Measurements from ENCODE around the gene IFITM10.

The IFITM10 gene

GRCh38 chr11:1727096-1727690 lies 23.2 kb downstream of the IFITM10 start:
- Histone ChIP-seq H3K36me3 (ENCODE audit: insufficient read depth, insufficient read length, low read length) (no peaks in the 10 kb centered on the region), H3K9me3 (ENCODE audit: insufficient read depth, low read length) (0 out of 2 replicates have a peak, but pooled peaks cover 4% of the 10 kb centered on the region), H3K4me1 (ENCODE audit: insufficient read depth, insufficient read length) (no peaks in the 10 kb centered on the region), H3K27me3 (ENCODE audit: insufficient read depth, insufficient read length) (peaks cover 6% of the 10 kb centered on the region), H3K4me3 (ENCODE audit: insufficient read length, low read depth) (no peak overlapping the region), H3K9ac (ENCODE audit: insufficient read length, low read depth) (no peak overlapping the region)
- TF ChIP-seq SUZ12 (IDR thresholded peaks at IDR 0.05; ENCODE audit: extremely low read depth, insufficient read depth, insufficient read length) (no peak), ZNF274 (IDR thresholded peaks at IDR 0.05; ENCODE audit: low read depth, low read length) (no peak), YY1 (IDR thresholded peaks at IDR 0.05; ENCODE audit: insufficient read depth, insufficient read length) (no peak)
- no peak for DNase-seq (ENCODE audit: low read depth, low spot score)

- Histone ChIP-seq H3K4me1 (ENCODE audit: insufficient read depth, insufficient read length) (no peaks in the 10 kb centered on the region), H3K27me3 (ENCODE audit: insufficient read depth, insufficient read length) (no peaks in the 10 kb centered on the region), H3K4me3 (ENCODE audit: insufficient read length, low read depth) (no peak overlapping the region), H3K9ac (ENCODE audit: insufficient read length, low read depth) (no peak overlapping the region), H3K36me3 (ENCODE audit: insufficient read depth, insufficient read length, low read length) (no peaks in the 10 kb centered on the region), H3K9me3 (ENCODE audit: insufficient read depth, low read length) (0 out of 2 replicates have a peak, but pooled peaks cover 4% of the 10 kb centered on the region)
- DNase-seq (ENCODE audit: low read depth, low spot score) = no peak
- TF ChIP-seq YY1 (IDR thresholded peaks at IDR 0.05; ENCODE audit: insufficient read depth, insufficient read length) (no peak), SUZ12 (IDR thresholded peaks at IDR 0.05; ENCODE audit: extremely low read depth, insufficient read depth, insufficient read length) (no peak), ZNF274 (IDR thresholded peaks at IDR 0.05; ENCODE audit: low read depth, low read length) (no peak)
Measured at GRCh38 chr11:1719781-1720180, 30.6 kb downstream of the IFITM10 start.

GRCh38 chr11:1718326-1718725 lies 32.1 kb downstream of the IFITM10 start:
- Histone ChIP-seq H3K9me3 (ENCODE audit: insufficient read depth, low read length) (0 out of 2 replicates have a peak, but pooled peaks cover 4% of the 10 kb centered on the region), H3K9ac (ENCODE audit: insufficient read length, low read depth) (no peak overlapping the region), H3K4me1 (ENCODE audit: insufficient read depth, insufficient read length) (no peaks in the 10 kb centered on the region), H3K36me3 (ENCODE audit: insufficient read depth, insufficient read length, low read length) (no peaks in the 10 kb centered on the region), H3K4me3 (ENCODE audit: insufficient read length, low read depth) (no peak overlapping the region), H3K27me3 (ENCODE audit: insufficient read depth, insufficient read length) (no peaks in the 10 kb centered on the region)
- no peak for TF ChIP-seq ZNF274 (IDR thresholded peaks at IDR 0.05; ENCODE audit: low read depth, low read length)
- no peak for TF ChIP-seq YY1 (IDR thresholded peaks at IDR 0.05; ENCODE audit: insufficient read depth, insufficient read length)
- no peak for TF ChIP-seq SUZ12 (IDR thresholded peaks at IDR 0.05; ENCODE audit: extremely low read depth, insufficient read depth, insufficient read length)
- DNase-seq (ENCODE audit: low read depth, low spot score) = no peak

DNA sequence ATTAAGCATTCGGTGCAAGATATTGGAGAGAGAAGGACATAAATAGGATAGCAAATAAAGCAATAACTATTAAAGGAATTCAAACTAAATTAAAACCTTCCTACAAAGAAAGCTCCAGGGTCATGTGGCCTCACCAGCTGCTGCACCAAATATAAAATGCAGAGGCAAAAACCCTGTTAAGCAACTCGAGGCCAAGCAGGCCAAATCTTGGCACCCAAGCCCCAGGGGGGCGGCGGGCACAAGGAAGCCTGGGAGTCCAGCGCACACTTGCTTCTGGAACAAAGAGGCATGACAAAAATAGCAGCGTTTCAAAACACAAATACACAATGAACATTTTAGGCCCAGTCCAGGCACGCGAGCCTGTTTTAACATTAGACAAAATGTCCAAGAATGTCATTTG lies 32.6 kb downstream of the IFITM10 start:
- H3K9me3 ChIP-seq (ENCODE audit: insufficient read depth, low read length) = 0 out of 2 replicates have a peak, but pooled peaks cover 3% of the 10 kb centered on the region
- H3K27me3 ChIP-seq (ENCODE audit: insufficient read depth, insufficient read length) = no peaks in the 10 kb centered on the region
- no peak for DNase-seq (ENCODE audit: low read depth, low spot score)
- no peak for TF ChIP-seq YY1 (IDR thresholded peaks at IDR 0.05; ENCODE audit: insufficient read depth, insufficient read length)
- TF ChIP-seq ZNF274 (IDR thresholded peaks at IDR 0.05; ENCODE audit: low read depth, low read length) = no peak
- no peak for TF ChIP-seq SUZ12 (IDR thresholded peaks at IDR 0.05; ENCODE audit: extremely low read depth, insufficient read depth, insufficient read length)
- H3K4me3 ChIP-seq (ENCODE audit: insufficient read length, low read depth) = no peak overlapping the region
- H3K4me1 ChIP-seq (ENCODE audit: insufficient read depth, insufficient read length) = no peaks in the 10 kb centered on the region
- no peaks in the 10 kb centered on the region for H3K36me3 ChIP-seq (ENCODE audit: insufficient read depth, insufficient read length, low read length)
- H3K9ac ChIP-seq (ENCODE audit: insufficient read length, low read depth) = no peak overlapping the region

DNA sequence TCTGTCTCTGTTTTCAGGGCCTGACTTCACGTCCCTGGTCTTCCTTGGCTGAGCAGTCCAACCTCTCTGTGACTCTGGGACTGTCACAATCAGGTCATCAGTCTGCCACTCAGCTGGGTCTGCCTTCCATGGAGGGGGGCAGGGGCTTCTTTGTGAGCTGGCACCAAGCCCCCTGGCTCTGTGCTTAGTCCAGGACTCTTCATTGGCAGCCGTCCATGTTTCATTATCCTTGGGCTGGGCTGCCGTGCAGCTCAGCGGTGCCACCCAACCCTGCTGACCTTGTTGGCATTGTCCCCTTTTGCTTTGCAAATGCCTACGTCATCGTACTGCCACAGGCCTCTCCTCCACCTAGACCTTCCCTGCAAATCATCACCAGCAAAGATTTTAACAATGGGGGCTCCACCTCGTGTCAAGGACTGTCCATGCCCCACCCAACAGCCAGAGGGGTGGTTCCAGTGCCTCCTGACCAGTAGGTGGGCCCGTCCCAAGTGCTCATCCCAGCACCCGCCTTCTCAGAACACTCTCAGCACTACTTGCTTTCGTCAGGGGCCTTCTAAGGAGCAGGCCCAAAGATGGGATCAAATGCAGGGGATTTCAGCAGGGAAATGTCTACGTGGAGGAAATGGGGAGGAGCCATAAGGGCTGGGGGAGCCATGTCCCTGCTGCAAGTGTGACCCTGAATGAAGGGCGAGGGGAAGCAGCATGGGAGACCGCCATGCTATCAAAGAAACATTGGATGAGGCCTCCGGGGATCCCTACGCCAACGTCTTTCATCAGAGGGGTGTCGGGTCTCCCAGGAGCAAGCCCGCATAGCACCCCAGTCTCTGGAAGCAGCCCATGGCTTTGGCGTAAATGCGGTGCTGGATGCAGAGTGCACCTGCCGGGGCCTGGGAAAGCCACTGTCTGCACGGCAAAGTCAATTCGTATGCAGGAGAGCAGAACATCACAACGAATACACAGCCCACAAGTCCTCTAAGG lies 35.2 kb downstream of the IFITM10 start:
- Histone ChIP-seq H3K27me3 (ENCODE audit: insufficient read depth, insufficient read length) (no peaks in the 10 kb centered on the region), H3K9me3 (ENCODE audit: insufficient read depth, low read length) (no peaks in the 10 kb centered on the region), H3K36me3 (ENCODE audit: insufficient read depth, insufficient read length, low read length) (no peaks in the 10 kb centered on the region), H3K4me1 (ENCODE audit: insufficient read depth, insufficient read length) (no peaks in the 10 kb centered on the region), H3K9ac (ENCODE audit: insufficient read length, low read depth) (no peak overlapping the region), H3K4me3 (ENCODE audit: insufficient read length, low read depth) (no peak overlapping the region)
- no peak for TF ChIP-seq ZNF274 (IDR thresholded peaks at IDR 0.05; ENCODE audit: low read depth, low read length)
- TF ChIP-seq SUZ12 (IDR thresholded peaks at IDR 0.05; ENCODE audit: extremely low read depth, insufficient read depth, insufficient read length) = no peak
- no peak for TF ChIP-seq YY1 (IDR thresholded peaks at IDR 0.05; ENCODE audit: insufficient read depth, insufficient read length)
- no peak for DNase-seq (ENCODE audit: low read depth, low spot score)

- no peak for TF ChIP-seq YY1 (IDR thresholded peaks at IDR 0.05; ENCODE audit: insufficient read depth, insufficient read length)
- TF ChIP-seq SUZ12 (IDR thresholded peaks at IDR 0.05; ENCODE audit: extremely low read depth, insufficient read depth, insufficient read length) = no peak
- TF ChIP-seq ZNF274 (IDR thresholded peaks at IDR 0.05; ENCODE audit: low read depth, low read length) = no peak
- H3K9me3 ChIP-seq (ENCODE audit: insufficient read depth, low read length) = peaks cover 6% of the 10 kb centered on the region; the same call in 1 of the 2 replicates
- no peak overlapping the region for H3K4me3 ChIP-seq (ENCODE audit: insufficient read length, low read depth)
- DNase-seq (ENCODE audit: low read depth, low spot score) = no peak
- H3K9ac ChIP-seq (ENCODE audit: insufficient read length, low read depth) = no peak overlapping the region
- no peaks in the 10 kb centered on the region for H3K27me3 ChIP-seq (ENCODE audit: insufficient read depth, insufficient read length)
- H3K36me3 ChIP-seq (ENCODE audit: insufficient read depth, insufficient read length, low read length) = no peaks in the 10 kb centered on the region
- H3K4me1 ChIP-seq (ENCODE audit: insufficient read depth, insufficient read length) = no peaks in the 10 kb centered on the region
Measured at GRCh38 chr11:1708716-1709115, 41.7 kb downstream of the IFITM10 start.

- TF ChIP-seq SUZ12 (IDR thresholded peaks at IDR 0.05; ENCODE audit: extremely low read depth, insufficient read depth, insufficient read length) (no peak), ZNF274 (IDR thresholded peaks at IDR 0.05; ENCODE audit: low read depth, low read length) (no peak), YY1 (IDR thresholded peaks at IDR 0.05; ENCODE audit: insufficient read depth, insufficient read length) (no peak)
- Histone ChIP-seq H3K4me1 (ENCODE audit: insufficient read depth, insufficient read length) (no peaks in the 10 kb centered on the region), H3K36me3 (ENCODE audit: insufficient read depth, insufficient read length, low read length) (no peaks in the 10 kb centered on the region), H3K9ac (ENCODE audit: insufficient read length, low read depth) (no peak overlapping the region), H3K27me3 (ENCODE audit: insufficient read depth, insufficient read length) (no peaks in the 10 kb centered on the region), H3K9me3 (ENCODE audit: insufficient read depth, low read length) (peaks cover 6% of the 10 kb centered on the region; the same call in 1 of the 2 replicates), H3K4me3 (ENCODE audit: insufficient read length, low read depth) (no peak overlapping the region)
- DNase-seq (ENCODE audit: low read depth, low spot score) = no peak
Measured at GRCh38 chr11:1707751-1708150, 42.6 kb downstream of the IFITM10 start.
